B cell (primary cell): ENCODE measurements around the gene LZIC. TPM values are rescaled to one million over a fixed set of nuclear protein-coding genes. Genes with fewer than 3 reads are reported as not detected.
A peak's percentile ranks its signal among the peaks of the same experiment; 100 is the strongest.

ENCODE experiments used
- ATAC-seq: fragments of 200-7000 bp; cut with Tn5 transposase; one replicate; pipeline ENCODE4 v1.10.0; 2021; ENCODE audit warnings: low read depth, mild to moderate bottlenecking, moderate number of reproducible peaks, moderate library complexity
- CTCF ChIA-PET: fragments of 350-600 bp; sonication (Branson Sonifier 250); formaldehyde crosslinking; loops from one replicate; lab custom pipeline; 2021; ENCODE audit warnings: antibody characterized with exemption, inconsistent platforms; lab: Charles Lee
- POLR2A ChIA-PET: fragments of 350-600 bp; sonication (Branson Sonifier 250); formaldehyde crosslinking; loops from one replicate; lab custom pipeline; 2021; ENCODE audit warnings: antibody characterized with exemption; lab: Charles Lee
- DNase-seq: peaks from one replicate; pipeline ENCODE4 v3.0.0; 2013
- H2AFZ ChIP-seq: 2 replicates; pipeline ENCODE4 v1.6.1; 2012; ENCODE audit warnings: mild to moderate bottlenecking, low read depth, low read length; ENCODE audit not compliant: insufficient read depth, poor library complexity, severe bottlenecking
- H3K27ac ChIP-seq, 2 donors: 1 replicate in 1 of 2; 2 replicates in 1 of 2; pipeline ENCODE4 v1.5.1; 2012 to 2013; ENCODE audit warnings: low read length in 2 of 2, mild to moderate bottlenecking in 2 of 2, moderate library complexity in 1 of 2
- H3K27me3 ChIP-seq, 4 experiments: fragments of 200-600 bp in 1 of 4; sonication (generic) in 1 of 4; replicated peaks in 1 of 4; 1 replicate in 2 of 4; 2 replicates in 2 of 4; pipeline versions ENCODE4 v1.6.1 to v1.7.0; 2013 to 2016; ENCODE audit warnings: low read length in 3 of 4, mild to moderate bottlenecking in 2 of 4, mixed read lengths in 1 of 4, moderate library complexity in 1 of 4; ENCODE audit not compliant: insufficient read depth in 4 of 4, control insufficient read depth in 3 of 4; ENCODE audit errors: control extremely low read depth in 1 of 4
- H3K36me3 ChIP-seq, 2 experiments: replicated peaks in 1 of 2; 1 replicate in 1 of 2; 2 replicates in 1 of 2; pipeline versions ENCODE4 v1.6.1 to v1.7.1; 2013; ENCODE audit warnings: low read length in 1 of 2; ENCODE audit not compliant: insufficient read depth in 2 of 2, control insufficient read depth in 1 of 2; ENCODE audit errors: control extremely low read depth in 1 of 2, extremely low read depth in 1 of 2
- H3K4me1 ChIP-seq, 2 donors: fragments of 200-600 bp in 1 of 2; sonication (generic) in 1 of 2; 1 replicate in 1 of 2; 2 replicates in 1 of 2; pipeline versions ENCODE4 v1.5.1 to v1.6.1; 2013 to 2017; ENCODE audit warnings: low read length in 2 of 2; ENCODE audit not compliant: control insufficient read depth in 2 of 2, insufficient read depth in 2 of 2
- H3K4me2 ChIP-seq: replicated peaks from 2 replicates; pipeline ENCODE3; 2012; ENCODE audit warnings: mild to moderate bottlenecking, low read depth, low read length; ENCODE audit not compliant: poor library complexity, severe bottlenecking
- H3K4me3 ChIP-seq, 5 experiments: fragments of 200-600 bp in 1 of 5; sonication (generic) in 1 of 5; 1 replicate in 3 of 5; 2 replicates in 2 of 5; pipeline versions ENCODE4 v1.5.1 to v1.7.0; 2011 to 2016; ENCODE audit warnings: low read length in 4 of 5, mild to moderate bottlenecking in 4 of 5, low read depth in 2 of 5, control low read depth in 1 of 5, moderate library complexity in 1 of 5; ENCODE audit not compliant: insufficient read depth in 1 of 5; ENCODE audit errors: control extremely low read depth in 1 of 5, extremely low read depth in 1 of 5
- H3K79me2 ChIP-seq: fragments of 200-600 bp; sonication (generic); one replicate; pipeline ENCODE4 v1.6.0; 2016; ENCODE audit warnings: low read length; ENCODE audit not compliant: control insufficient read depth, insufficient read depth
- H3K9ac ChIP-seq: fragments of 200-600 bp; sonication (generic); 2 replicates; pipeline ENCODE4 v1.6.1; 2017; ENCODE audit warnings: mild to moderate bottlenecking, low read length, moderate library complexity
- H3K9me3 ChIP-seq, 3 donors: one replicate each; pipeline versions ENCODE4 v1.6.1 to v1.7.1; 2013; ENCODE audit warnings: low read length in 2 of 3; ENCODE audit not compliant: control insufficient read depth in 2 of 3, insufficient read depth in 1 of 3; ENCODE audit errors: control extremely low read depth in 1 of 3
- H4K20me1 ChIP-seq: 2 replicates; pipeline ENCODE4 v1.6.0; 2012; ENCODE audit warnings: mild to moderate bottlenecking, low read length; ENCODE audit not compliant: insufficient read depth, control insufficient read depth, poor library complexity, severe bottlenecking
- H3K27ac Mint-ChIP-seq: one replicate; pipeline ENCODE4 v1.8.0; 2021; ENCODE audit warnings: mixed read lengths
- H3K27me3 Mint-ChIP-seq: one replicate; pipeline ENCODE4 v1.8.0; 2021; ENCODE audit warnings: mixed read lengths
- H3K4me1 Mint-ChIP-seq: one replicate; pipeline ENCODE4 v1.8.0; 2021; ENCODE audit warnings: mixed read lengths
- H3K4me3 Mint-ChIP-seq: one replicate; pipeline ENCODE4 v1.8.0; 2021; ENCODE audit warnings: mixed read lengths
- H3K9me3 Mint-ChIP-seq: one replicate; pipeline ENCODE4 v1.8.0; 2022; ENCODE audit warnings: mixed read lengths; ENCODE audit not compliant: insufficient read depth
- EZH2 ChIP-seq: IDR thresholded peaks from 2 replicates; pipeline ENCODE4 v1.6.1; 2012; ENCODE audit warnings: borderline replicate concordance, low read depth, mild to moderate bottlenecking, moderate library complexity, low read length; ENCODE audit not compliant: insufficient read depth, poor library complexity, severe bottlenecking
- WGBS: methylation state at CpG from one replicate; pipeline ENCODE4 v1.1.5; 2013; ENCODE audit warnings: missing lambda C conversion rate; ENCODE audit not compliant: insufficient coverage; 5-methylcytosine and 5-hydroxymethylcytosine counted together
- intact Hi-C: fragments of 100-400 bp; cut with micrococcal nuclease; formaldehyde crosslinking; loops from one replicate; pipeline ENCODE4 v1.10.0; 2022
- polyA plus RNA-seq: library from polyadenylated mRNA; depleted of rRNA; stranded (reverse); fragments of >200 nt; gene quantifications from 2 replicates; pipeline ENCODE4 v1.2.3, GENCODE V29; 2012
- total RNA-seq, 2 donors: library from RNA; stranded (reverse); fragments of 120-200 nt in 1 of 2; gene quantifications; 1 replicate in 1 of 2; 2 replicates in 1 of 2; pipeline versions ENCODE4 v1.2.3 to v1.2.4, GENCODE V29; 2013 to 2022
- TF ChIP-seq, protein P1 (sequence below): fragments of 200-600 bp; IDR thresholded peaks from one replicate; pipeline ENCODE4 v1.8.0; 2022; ENCODE audit warnings: antibody characterized with exemption, mild to moderate bottlenecking

LZIC gene
- total and polyA plus RNA-seq, 2 donors (not counting 1 experiment from before 2014, with no cell fraction given): 6.2 to 26.0 TPM

GRCh38 chr1:9909234-9910046 is 33.8 kb downstream of the LZIC start:
- peaks cover 10 to 18% of the 10 kb centered on the region in 2 donors for H3K4me1 ChIP-seq
- H3K9me3 Mint-ChIP-seq: no peaks in the 10 kb centered on the region
- peak overlapping the region in 1 of 2 donors; percentile 53 for H3K27ac ChIP-seq
- peak overlapping the region; percentile 87 for H3K27ac Mint-ChIP-seq
- ChIA-PET POLR2A (interaction anchor here (1.4 kb wide), 1 partner anchor 41 kb away, joined by 11 read pairs; no protein-coding TSS in a partner anchor), CTCF (interaction anchor here (0.6 to 1.1 kb wide), 4 partner anchors 35 to 509 kb away, joined by 3 to 4 read pairs (median 3); no protein-coding TSS in a partner anchor)
- no peaks in the 10 kb centered on the region for H3K36me3 ChIP-seq
- intact Hi-C loops: loop anchor here (1.0 to 5.0 kb wide), 12 partner anchors 9 to 783 kb away; partner anchors contain the start of genes CENPS, KIF1B, LZIC and NMNAT1
- peak overlapping the region; percentile 69 for H3K9ac ChIP-seq
- no peaks in the 10 kb centered on the region for H3K27me3 Mint-ChIP-seq
- peaks cover 30% of the 10 kb centered on the region for H3K4me1 Mint-ChIP-seq
- peak overlapping the region; percentile 98 for H3K4me3 Mint-ChIP-seq
- peak overlapping the region; percentile 89 for H2AFZ ChIP-seq
- no peak for TF ChIP-seq EZH2
- TF ChIP-seq, protein P1, sequence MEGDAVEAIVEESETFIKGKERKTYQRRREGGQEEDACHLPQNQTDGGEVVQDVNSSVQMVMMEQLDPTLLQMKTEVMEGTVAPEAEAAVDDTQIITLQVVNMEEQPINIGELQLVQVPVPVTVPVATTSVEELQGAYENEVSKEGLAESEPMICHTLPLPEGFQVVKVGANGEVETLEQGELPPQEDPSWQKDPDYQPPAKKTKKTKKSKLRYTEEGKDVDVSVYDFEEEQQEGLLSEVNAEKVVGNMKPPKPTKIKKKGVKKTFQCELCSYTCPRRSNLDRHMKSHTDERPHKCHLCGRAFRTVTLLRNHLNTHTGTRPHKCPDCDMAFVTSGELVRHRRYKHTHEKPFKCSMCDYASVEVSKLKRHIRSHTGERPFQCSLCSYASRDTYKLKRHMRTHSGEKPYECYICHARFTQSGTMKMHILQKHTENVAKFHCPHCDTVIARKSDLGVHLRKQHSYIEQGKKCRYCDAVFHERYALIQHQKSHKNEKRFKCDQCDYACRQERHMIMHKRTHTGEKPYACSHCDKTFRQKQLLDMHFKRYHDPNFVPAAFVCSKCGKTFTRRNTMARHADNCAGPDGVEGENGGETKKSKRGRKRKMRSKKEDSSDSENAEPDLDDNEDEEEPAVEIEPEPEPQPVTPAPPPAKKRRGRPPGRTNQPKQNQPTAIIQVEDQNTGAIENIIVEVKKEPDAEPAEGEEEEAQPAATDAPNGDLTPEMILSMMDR: no peak
- under 1% methylated on average over 43 of the region's 47 CpGs for WGBS
- ATAC-seq (no peak), DNase-seq (peak; percentile 58)
- H3K9me3 ChIP-seq: no peaks in the 10 kb centered on the region
- H3K4me3 ChIP-seq: peak overlapping the region in 4 of 5 experiments; percentile 56 to 70 (median 66)
- H4K20me1 ChIP-seq: no peaks in the 10 kb centered on the region
- peak overlapping the region; percentile 98 for H3K4me2 ChIP-seq
- no peaks in the 10 kb centered on the region for H3K27me3 ChIP-seq
- peaks cover 25% of the 10 kb centered on the region for H3K79me2 ChIP-seq

DNA sequence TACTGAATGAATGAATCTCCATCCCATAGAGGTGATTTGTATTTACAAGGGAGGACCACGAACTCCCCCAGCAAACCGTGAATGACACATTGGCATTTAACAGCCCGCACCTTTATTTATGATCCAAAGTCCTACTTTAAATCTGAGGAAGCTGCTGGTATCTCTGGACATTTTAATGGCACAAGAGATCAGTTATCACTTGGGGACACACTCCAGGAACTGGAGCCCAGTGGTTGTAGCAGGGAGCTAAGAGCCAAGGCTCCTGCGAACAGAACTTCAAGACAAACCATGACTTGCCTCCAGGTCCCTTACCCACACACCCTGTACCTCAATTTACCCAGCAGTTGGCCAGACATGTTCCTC is 34.3 kb downstream of the LZIC start:
- Histone ChIP-seq H3K9ac (peak overlapping the region; percentile 69), H3K4me3 (no peak overlapping the region), H4K20me1 (no peaks in the 10 kb centered on the region), H3K27ac (no peak overlapping the region), H3K9me3 (no peaks in the 10 kb centered on the region), H3K36me3 (no peaks in the 10 kb centered on the region), H2AFZ (peak overlapping the region; percentile 89), H3K79me2 (peaks cover 25% of the 10 kb centered on the region), H3K4me1 (peaks cover 10 to 18% of the 10 kb centered on the region in 2 donors), H3K27me3 (no peaks in the 10 kb centered on the region), H3K4me2 (peak overlapping the region; percentile 98)
- POLR2A ChIA-PET: no interaction called here
- Mint-ChIP-seq H3K9me3 (no peaks in the 10 kb centered on the region), H3K27ac (peak overlapping the region; percentile 38), H3K4me1 (peaks cover 30% of the 10 kb centered on the region), H3K4me3 (peak overlapping the region; percentile 98), H3K27me3 (no peaks in the 10 kb centered on the region)
- TF ChIP-seq, protein P1: no peak
- ATAC-seq: no peak
- 58% methylated on average over 2 of the region's 4 CpGs for WGBS
- CTCF ChIA-PET: interaction anchor here (0.6 to 1.1 kb wide), 5 partner anchors 12 to 510 kb away, joined by 3 to 4 read pairs (median 3); no protein-coding TSS in a partner anchor
- no peak for DNase-seq
- intact Hi-C loops: no loop called here
